Adipocyte (in vitro differentiated cells): ENCODE data around the gene TRIM29.
A peak's percentile ranks its signal among the peaks of the same experiment; 100 is the strongest.

ENCODE experiments used
- DNase-seq: peaks from one replicate; pipeline ENCODE4 v3.0.0-alpha.2; 2015; ENCODE audit warnings: low read depth
- H3K27me3 ChIP-seq: replicated peaks from 2 replicates; pipeline ENCODE4 v1.7.0; 2013; ENCODE audit warnings: mild to moderate bottlenecking, low read length, moderate library complexity; ENCODE audit not compliant: control insufficient read depth, insufficient read depth
- H3K36me3 ChIP-seq: 2 replicates; pipeline ENCODE4 v1.7.0; 2013; ENCODE audit warnings: low read length, mild to moderate bottlenecking, moderate library complexity; ENCODE audit not compliant: control insufficient read depth, insufficient read depth, severe bottlenecking
- H3K4me1 ChIP-seq: 2 replicates; pipeline ENCODE4 v1.7.0; 2013; ENCODE audit warnings: mild to moderate bottlenecking, low read length, moderate library complexity; ENCODE audit not compliant: control insufficient read depth, insufficient read depth
- H3K4me3 ChIP-seq: 2 replicates; pipeline ENCODE4 v1.7.0; 2013; ENCODE audit warnings: mild to moderate bottlenecking, low read length, moderate library complexity
- H3K9ac ChIP-seq: 2 replicates; pipeline ENCODE4 v1.7.0; 2013; ENCODE audit warnings: mild to moderate bottlenecking, low read length, moderate library complexity
- H3K9me3 ChIP-seq: 2 replicates; pipeline ENCODE4 v1.7.0; 2013; ENCODE audit warnings: mild to moderate bottlenecking, low read length, moderate library complexity; ENCODE audit not compliant: control insufficient read depth

The TRIM29 gene, protein sequence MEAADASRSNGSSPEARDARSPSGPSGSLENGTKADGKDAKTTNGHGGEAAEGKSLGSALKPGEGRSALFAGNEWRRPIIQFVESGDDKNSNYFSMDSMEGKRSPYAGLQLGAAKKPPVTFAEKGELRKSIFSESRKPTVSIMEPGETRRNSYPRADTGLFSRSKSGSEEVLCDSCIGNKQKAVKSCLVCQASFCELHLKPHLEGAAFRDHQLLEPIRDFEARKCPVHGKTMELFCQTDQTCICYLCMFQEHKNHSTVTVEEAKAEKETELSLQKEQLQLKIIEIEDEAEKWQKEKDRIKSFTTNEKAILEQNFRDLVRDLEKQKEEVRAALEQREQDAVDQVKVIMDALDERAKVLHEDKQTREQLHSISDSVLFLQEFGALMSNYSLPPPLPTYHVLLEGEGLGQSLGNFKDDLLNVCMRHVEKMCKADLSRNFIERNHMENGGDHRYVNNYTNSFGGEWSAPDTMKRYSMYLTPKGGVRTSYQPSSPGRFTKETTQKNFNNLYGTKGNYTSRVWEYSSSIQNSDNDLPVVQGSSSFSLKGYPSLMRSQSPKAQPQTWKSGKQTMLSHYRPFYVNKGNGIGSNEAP

DNA sequence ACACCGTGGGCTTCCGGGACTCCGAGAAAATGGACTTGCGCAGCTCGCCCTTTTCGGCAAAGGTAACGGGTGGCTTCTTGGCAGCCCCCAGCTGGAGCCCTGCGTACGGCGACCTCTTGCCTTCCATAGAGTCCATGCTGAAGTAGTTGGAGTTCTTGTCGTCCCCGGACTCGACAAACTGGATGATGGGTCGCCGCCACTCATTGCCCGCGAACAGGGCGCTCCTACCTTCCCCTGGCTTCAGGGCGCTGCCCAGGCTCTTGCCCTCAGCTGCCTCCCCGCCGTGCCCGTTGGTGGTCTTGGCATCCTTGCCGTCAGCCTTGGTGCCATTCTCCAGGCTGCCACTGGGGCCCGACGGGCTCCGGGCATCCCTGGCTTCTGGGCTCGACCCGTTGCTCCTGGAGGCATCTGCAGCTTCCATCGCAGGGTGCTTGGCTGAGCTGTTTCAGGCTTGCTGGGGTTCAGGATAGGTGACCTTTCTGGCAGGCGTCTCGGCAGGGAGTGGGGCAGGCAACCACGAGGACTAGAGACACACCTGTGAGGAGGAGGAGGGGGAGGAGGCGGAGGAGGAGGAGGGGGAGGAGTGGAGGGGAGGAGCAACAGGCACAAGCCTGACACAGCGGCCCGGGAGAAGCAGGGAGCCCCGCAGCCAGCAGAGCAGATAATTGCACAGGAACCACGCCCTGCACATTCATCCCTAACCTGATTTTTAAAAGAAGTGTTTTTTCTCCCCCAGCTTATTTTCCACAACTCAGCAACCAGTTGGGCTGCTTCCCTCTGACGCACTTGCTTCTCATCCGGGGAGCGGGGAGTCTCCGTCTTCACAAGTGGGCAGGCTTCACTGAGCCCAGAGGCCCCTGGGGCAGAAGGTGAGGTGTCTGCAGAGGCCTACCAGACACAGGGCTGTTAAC is at the start of gene TRIM29:
Gene TRIM29 (minus strand): TSS at position 503 of the 911 bp plus-strand sequence. CDS start 82 bp downstream, at position 421.
- no peak for DNase-seq
- Histone ChIP-seq H3K4me1 (no peaks in the 10 kb centered on the region), H3K9me3 (no peaks in the 10 kb centered on the region), H3K36me3 (no peaks in the 10 kb centered on the region), H3K27me3 (peaks cover 79% of the 10 kb centered on the region), H3K4me3 (no peak within 1 kb of the TSS), H3K9ac (no peak within 1 kb of the TSS)

- DNase-seq: no peak
- H3K9me3 ChIP-seq: no peaks in the 10 kb centered on the region
- no peaks in the 10 kb centered on the region for H3K36me3 ChIP-seq
- peak overlapping the region; percentile 16 for H3K9ac ChIP-seq
- H3K27me3 ChIP-seq: peaks cover 9% of the 10 kb centered on the region
- no peak overlapping the region for H3K4me3 ChIP-seq
- peaks cover 55% of the 10 kb centered on the region for H3K4me1 ChIP-seq
Observed at GRCh38 chr11:120186774-120187591, 49.1 kb upstream of the TRIM29 start.

- Histone ChIP-seq H3K9me3 (no peaks in the 10 kb centered on the region), H3K36me3 (no peaks in the 10 kb centered on the region), H3K4me1 (peaks cover 55% of the 10 kb centered on the region), H3K27me3 (peaks cover 9% of the 10 kb centered on the region), H3K9ac (peak overlapping the region; percentile 16), H3K4me3 (no peak overlapping the region)
- DNase-seq: no peak
Observed at GRCh38 chr11:120186456-120186773, 48.5 kb upstream of the TRIM29 start.

GRCh38 chr11:120185706-120186455 is 48.0 kb upstream of the TRIM29 start:
- H3K4me1 ChIP-seq: peaks cover 59% of the 10 kb centered on the region
- peaks cover 6% of the 10 kb centered on the region for H3K27me3 ChIP-seq
- no peak for DNase-seq
- no peak overlapping the region for H3K9ac ChIP-seq
- H3K36me3 ChIP-seq: no peaks in the 10 kb centered on the region
- no peak overlapping the region for H3K4me3 ChIP-seq
- H3K9me3 ChIP-seq: no peaks in the 10 kb centered on the region

DNA sequence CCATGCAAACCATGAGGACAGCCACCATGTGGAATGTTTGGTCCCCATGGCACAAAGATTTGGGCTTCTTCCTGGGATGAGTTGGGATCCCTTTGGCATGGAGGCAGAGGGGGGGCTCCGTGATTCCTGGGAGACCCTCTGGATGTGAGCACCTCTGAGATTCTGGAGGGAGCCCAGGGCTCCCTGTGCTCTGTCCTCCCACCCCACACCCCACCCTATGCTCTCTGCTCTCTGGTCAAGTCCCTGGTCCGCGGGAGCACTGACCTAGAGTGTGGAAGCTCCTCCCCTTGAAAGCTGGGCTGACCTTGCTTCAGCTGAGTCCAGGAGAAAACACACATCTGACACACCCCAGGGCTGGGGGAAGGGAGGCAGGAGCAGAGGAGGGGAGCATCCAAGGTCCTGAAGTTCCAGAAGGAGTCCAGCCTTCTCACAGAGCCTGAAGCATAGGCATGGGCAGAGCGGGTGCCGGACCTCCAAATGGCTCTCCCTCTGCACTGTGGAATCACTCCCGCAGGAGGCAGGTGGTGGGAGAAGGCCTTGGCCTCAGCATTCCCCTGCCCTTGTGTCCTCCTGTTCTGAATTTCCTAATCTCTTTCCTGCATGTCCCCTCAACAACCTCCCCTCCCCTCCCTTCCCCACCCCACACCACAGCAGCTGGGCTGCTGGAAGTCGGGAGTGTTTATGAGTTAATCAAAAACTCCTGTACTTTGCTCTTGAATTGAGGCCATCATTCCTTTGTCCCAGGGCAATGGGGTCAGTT is 47.2 kb upstream of the TRIM29 start:
- H3K9me3 ChIP-seq: no peaks in the 10 kb centered on the region
- no peaks in the 10 kb centered on the region for H3K36me3 ChIP-seq
- H3K4me1 ChIP-seq: peaks cover 67% of the 10 kb centered on the region
- H3K27me3 ChIP-seq: peaks cover 4% of the 10 kb centered on the region
- no peak overlapping the region for H3K4me3 ChIP-seq
- DNase-seq: no peak
- H3K9ac ChIP-seq: peak overlapping the region; percentile 52

DNA sequence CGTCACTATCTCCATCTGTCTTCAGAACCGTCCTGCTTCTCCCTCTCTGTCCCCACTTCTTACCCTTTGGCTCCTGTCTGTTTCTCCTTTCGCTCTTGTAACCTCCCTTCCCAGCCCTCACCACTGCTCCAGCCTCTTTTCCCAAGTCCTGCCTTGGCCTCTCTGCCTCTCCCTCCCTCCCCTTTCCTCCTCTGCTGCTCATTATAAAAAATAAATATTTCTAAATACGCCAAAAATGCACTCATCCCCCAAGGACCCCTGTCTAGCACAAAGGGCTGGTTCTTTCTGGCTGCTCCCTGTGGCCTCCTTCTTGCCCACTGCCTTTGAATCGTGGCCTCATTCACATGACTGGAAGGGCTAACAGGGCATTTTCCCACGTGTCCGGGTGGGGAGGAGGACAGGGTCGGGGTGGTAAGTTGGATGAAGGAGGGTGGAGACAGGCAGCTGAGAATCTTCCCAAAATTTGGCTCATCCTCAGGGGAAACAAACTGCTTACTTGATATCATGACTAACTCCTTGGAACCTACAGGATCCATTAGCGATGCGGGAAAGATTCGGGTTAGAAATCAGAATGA is 46.5 kb upstream of the TRIM29 start:
- Histone ChIP-seq H3K4me1 (peaks cover 74% of the 10 kb centered on the region), H3K4me3 (no peak overlapping the region), H3K36me3 (no peaks in the 10 kb centered on the region), H3K9me3 (no peaks in the 10 kb centered on the region), H3K27me3 (no peaks in the 10 kb centered on the region), H3K9ac (peak overlapping the region; percentile 52)
- no peak for DNase-seq

DNA sequence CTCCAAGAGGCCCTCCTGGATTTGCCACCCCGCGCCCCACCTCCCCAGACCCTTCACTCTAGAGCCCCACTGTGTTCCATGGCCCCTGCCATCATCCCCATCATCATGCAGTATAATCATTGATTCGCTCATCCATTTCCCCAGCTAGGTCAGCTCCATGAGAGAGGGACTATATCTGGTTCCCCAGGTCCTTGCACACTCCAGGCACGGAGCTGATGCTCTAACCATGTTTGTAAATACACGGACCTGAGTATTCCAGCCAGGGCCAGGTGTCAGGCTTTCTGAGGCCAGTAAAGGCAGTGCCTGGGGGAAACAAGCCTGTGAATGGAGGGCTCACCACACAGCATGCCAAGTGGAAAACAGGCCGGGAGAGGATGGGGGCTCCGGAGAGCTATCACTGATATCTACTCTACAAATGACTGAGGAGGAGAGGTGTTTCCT is 45.8 kb upstream of the TRIM29 start:
- Histone ChIP-seq H3K4me3 (no peak overlapping the region), H3K36me3 (no peaks in the 10 kb centered on the region), H3K9me3 (no peaks in the 10 kb centered on the region), H3K9ac (peak overlapping the region; percentile 17), H3K4me1 (peaks cover 81% of the 10 kb centered on the region), H3K27me3 (no peaks in the 10 kb centered on the region)
- no peak for DNase-seq

DNA sequence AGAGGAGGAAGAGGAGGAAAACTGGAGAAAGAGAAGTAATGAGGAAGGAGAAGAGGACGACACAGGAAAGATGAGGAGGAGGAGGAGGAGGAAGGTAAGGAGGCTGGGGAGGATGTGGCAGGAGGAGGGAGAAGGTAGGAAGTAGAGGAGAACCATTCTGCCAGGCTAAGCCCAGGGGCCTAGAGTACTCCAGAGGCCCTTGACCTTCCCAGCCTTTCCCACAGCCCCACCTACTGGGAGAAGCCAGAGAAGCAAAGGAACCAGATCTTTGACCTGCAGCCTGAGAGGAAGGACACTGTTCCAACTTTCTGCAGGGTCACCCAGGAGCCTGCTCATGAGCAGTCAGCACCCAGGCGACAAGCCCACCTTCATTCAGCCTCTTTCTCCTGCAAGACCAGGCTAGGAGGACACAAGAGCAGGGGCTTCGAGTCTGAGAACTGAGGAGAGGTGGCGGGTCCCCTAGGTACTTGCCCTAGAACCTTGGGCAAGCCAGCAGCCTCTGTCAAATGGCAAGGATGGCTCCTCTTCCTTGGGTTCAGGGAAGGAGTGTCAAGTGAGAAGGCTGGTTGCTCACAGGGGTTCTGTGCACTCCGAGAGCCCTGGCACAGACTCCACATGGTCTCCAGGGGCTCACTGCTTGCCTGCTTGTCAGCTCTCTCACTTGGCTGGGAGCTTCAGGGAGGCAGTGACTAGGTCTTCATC is 45.0 kb upstream of the TRIM29 start:
- H3K9ac ChIP-seq: no peak overlapping the region
- no peaks in the 10 kb centered on the region for H3K27me3 ChIP-seq
- peaks cover 88% of the 10 kb centered on the region for H3K4me1 ChIP-seq
- DNase-seq: no peak
- no peak overlapping the region for H3K4me3 ChIP-seq
- no peaks in the 10 kb centered on the region for H3K36me3 ChIP-seq
- H3K9me3 ChIP-seq: no peaks in the 10 kb centered on the region

GRCh38 chr11:120182372-120182771 is 44.5 kb upstream of the TRIM29 start:
- DNase-seq: no peak
- Histone ChIP-seq H3K4me3 (no peak overlapping the region), H3K9me3 (no peaks in the 10 kb centered on the region), H3K4me1 (peaks cover 82% of the 10 kb centered on the region), H3K27me3 (no peaks in the 10 kb centered on the region), H3K9ac (no peak overlapping the region), H3K36me3 (no peaks in the 10 kb centered on the region)
